ENCODE measurements around the gene AIMP1. TPM values are rescaled to one million over a fixed set of nuclear protein-coding genes. Genes with fewer than 3 reads are reported as not detected.

The AIMP1 gene
- total and polyA plus RNA-seq, 2 experiments from 2014 or later = 33.7 to 53.7 TPM

DNA sequence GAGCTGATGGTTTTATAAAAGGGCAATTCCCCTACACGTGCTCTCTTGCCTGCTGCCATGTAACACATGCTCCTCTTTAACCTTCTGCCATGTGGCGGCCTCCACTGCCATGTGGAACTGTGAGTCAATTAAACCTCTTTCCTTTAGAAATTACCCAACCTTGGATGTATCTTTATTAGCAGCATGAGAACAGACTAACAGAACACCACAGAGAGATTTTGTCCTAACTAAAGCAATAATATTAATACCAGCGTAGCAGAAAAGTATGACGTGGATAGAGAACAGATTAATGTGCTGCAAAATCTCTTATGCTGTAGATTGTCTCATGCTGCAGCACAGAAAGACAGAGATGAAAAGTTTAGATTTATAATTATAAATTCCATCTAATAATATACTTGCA lies 23.1 kb downstream of the AIMP1 start:
- H3K79me2 ChIP-seq = peaks cover 54% of the 10 kb centered on the region
- WGBS (ENCODE audit: low lambda C conversion rate, missing lambda C conversion rate) = 99% methylated on average over 4 of the region's 4 CpGs
- DNase-seq (ENCODE audit: low spot score) = no peak

DNA sequence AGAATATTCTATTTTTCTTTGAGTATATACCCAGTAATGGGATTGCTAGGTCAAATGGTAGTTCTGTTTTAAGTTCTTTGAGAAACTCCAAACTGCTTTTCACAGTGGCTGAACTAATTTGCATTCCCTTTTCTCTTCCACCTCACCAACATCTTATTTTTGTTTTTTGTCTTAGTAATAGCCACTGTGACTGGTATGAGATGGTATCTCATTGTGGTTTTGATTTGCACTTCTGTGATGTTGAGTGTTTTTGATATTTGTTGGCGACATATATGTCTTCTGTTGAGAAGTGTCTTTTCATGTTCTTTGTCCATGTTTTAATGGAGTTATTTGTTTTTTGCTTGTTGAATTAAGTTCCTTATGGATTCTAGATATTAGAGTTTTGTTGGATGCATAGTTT lies 24.4 kb downstream of the AIMP1 start:
- peaks cover 54% of the 10 kb centered on the region for H3K79me2 ChIP-seq
- WGBS (ENCODE audit: low lambda C conversion rate, missing lambda C conversion rate) = 97% methylated on average over 1 of the region's 1 CpG
- H3K27ac ChIP-seq = no peak overlapping the region
- no peaks in the 10 kb centered on the region for H3K36me3 ChIP-seq (replicated peaks; ENCODE audit: insufficient read depth, low read depth)
- DNase-seq (ENCODE audit: low spot score) = no peak
- no peak overlapping the region for H2AFZ ChIP-seq
- H3K9me3 ChIP-seq (ENCODE audit: low read depth) = no peaks in the 10 kb centered on the region
- no peaks in the 10 kb centered on the region for H3K9me2 ChIP-seq (replicated peaks; ENCODE audit: insufficient read depth)
- TF ChIP-seq EZH2phosphoT487 (IDR thresholded peaks at IDR 0.05; ENCODE audit: low read depth, severe bottlenecking, unreplicated experiment) (no peak), EZH2 (IDR thresholded peaks at IDR 0.05; ENCODE audit: borderline replicate concordance) (no peak)
- TF ChIP-seq, protein P1, sequence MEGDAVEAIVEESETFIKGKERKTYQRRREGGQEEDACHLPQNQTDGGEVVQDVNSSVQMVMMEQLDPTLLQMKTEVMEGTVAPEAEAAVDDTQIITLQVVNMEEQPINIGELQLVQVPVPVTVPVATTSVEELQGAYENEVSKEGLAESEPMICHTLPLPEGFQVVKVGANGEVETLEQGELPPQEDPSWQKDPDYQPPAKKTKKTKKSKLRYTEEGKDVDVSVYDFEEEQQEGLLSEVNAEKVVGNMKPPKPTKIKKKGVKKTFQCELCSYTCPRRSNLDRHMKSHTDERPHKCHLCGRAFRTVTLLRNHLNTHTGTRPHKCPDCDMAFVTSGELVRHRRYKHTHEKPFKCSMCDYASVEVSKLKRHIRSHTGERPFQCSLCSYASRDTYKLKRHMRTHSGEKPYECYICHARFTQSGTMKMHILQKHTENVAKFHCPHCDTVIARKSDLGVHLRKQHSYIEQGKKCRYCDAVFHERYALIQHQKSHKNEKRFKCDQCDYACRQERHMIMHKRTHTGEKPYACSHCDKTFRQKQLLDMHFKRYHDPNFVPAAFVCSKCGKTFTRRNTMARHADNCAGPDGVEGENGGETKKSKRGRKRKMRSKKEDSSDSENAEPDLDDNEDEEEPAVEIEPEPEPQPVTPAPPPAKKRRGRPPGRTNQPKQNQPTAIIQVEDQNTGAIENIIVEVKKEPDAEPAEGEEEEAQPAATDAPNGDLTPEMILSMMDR (IDR thresholded peaks at IDR 0.05; ENCODE audit: poor library complexity) = no peak
- no peak overlapping the region for H3K4me3 ChIP-seq
- no peaks in the 10 kb centered on the region for H4K20me1 ChIP-seq (ENCODE audit: insufficient read depth, poor library complexity, severe bottlenecking)
- H3K4me1 ChIP-seq (ENCODE audit: insufficient read depth) = no peaks in the 10 kb centered on the region
- no peaks in the 10 kb centered on the region for H3K27me3 ChIP-seq
- H3K4me2 ChIP-seq = no peak overlapping the region

More for the DNA sequence above, 23.1 kb downstream of the AIMP1 start:
- Histone ChIP-seq H2AFZ (no peak overlapping the region), H3K4me3 (no peak overlapping the region), H3K9me3 (ENCODE audit: low read depth) (no peaks in the 10 kb centered on the region), H3K27ac (no peak overlapping the region), H3K4me2 (no peak overlapping the region), H4K20me1 (ENCODE audit: insufficient read depth, poor library complexity, severe bottlenecking) (no peaks in the 10 kb centered on the region), H3K27me3 (no peaks in the 10 kb centered on the region), H3K4me1 (ENCODE audit: insufficient read depth) (no peaks in the 10 kb centered on the region), H3K36me3 (replicated peaks; ENCODE audit: insufficient read depth, low read depth) (no peaks in the 10 kb centered on the region), H3K9me2 (replicated peaks; ENCODE audit: insufficient read depth) (no peaks in the 10 kb centered on the region)
- TF ChIP-seq EZH2 (IDR thresholded peaks at IDR 0.05; ENCODE audit: borderline replicate concordance) (no peak), EZH2phosphoT487 (IDR thresholded peaks at IDR 0.05; ENCODE audit: low read depth, severe bottlenecking, unreplicated experiment) (no peak)
- TF ChIP-seq, protein P1 (IDR thresholded peaks at IDR 0.05; ENCODE audit: poor library complexity) = no peak

DNA sequence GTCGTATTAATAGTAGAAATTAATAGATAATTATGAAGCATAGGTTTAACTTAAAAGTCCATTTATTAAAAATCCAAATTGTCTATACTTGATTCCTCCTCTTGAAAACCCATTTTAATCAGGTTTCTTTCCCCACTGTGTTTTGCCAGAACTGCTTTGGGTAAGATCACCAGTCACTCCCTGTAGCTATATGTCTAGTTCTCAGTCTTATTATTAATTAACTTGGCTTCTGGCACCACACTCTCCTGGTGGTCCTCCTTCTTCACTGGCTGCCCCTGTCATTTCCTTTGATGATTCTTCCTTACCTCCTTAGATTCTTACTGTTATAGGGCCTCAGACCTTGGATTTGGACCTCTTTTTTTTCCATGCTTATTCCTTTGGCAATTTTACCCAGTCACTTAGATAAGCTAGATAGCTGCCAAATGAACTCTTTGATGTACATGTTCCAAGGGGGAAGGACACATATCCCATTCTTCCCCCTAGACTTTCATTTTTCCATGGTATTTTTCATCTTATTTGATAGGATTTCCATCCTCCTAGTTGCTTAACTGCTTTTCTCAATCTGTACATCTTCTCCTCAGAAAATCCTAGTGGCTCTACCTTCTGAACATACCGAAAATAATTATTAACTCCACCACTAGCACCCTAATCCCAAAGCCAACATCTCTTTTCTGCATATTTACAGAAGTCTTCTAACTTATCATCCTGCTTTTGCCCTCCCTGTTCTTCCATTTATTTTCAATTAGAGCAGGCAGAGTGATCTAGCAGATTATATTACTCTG lies 27.7 kb downstream of the AIMP1 start:
- WGBS (ENCODE audit: low lambda C conversion rate, missing lambda C conversion rate) = 83% methylated on average over 2 of the region's 2 CpGs
- Histone ChIP-seq H3K36me3 (replicated peaks; ENCODE audit: insufficient read depth, low read depth) (no peaks in the 10 kb centered on the region), H3K79me2 (peaks cover 46% of the 10 kb centered on the region), H3K4me2 (no peak overlapping the region), H3K4me3 (no peak overlapping the region), H3K4me1 (ENCODE audit: insufficient read depth) (no peaks in the 10 kb centered on the region), H3K9me2 (replicated peaks; ENCODE audit: insufficient read depth) (no peaks in the 10 kb centered on the region), H4K20me1 (ENCODE audit: insufficient read depth, poor library complexity, severe bottlenecking) (no peaks in the 10 kb centered on the region), H2AFZ (no peak overlapping the region), H3K27ac (peak overlapping the region; percentile 14), H3K27me3 (no peaks in the 10 kb centered on the region), H3K9me3 (ENCODE audit: low read depth) (no peaks in the 10 kb centered on the region)
- no peak for DNase-seq (ENCODE audit: low spot score)
- TF ChIP-seq EZH2 (IDR thresholded peaks at IDR 0.05; ENCODE audit: borderline replicate concordance) (no peak), EZH2phosphoT487 (IDR thresholded peaks at IDR 0.05; ENCODE audit: low read depth, severe bottlenecking, unreplicated experiment) (no peak)
- TF ChIP-seq, protein P1 (IDR thresholded peaks at IDR 0.05; ENCODE audit: poor library complexity) = no peak

All from hepatocyte (in vitro differentiated cells).